Trophoblast cell (in vitro differentiated cells and primary cell): ENCODE data around the gene CD4.

Source experiments
- DNase-seq, 2 donors: peaks; one replicate each; pipeline ENCODE4 v3.0.0-alpha.2; 2016
- H2AFZ ChIP-seq: 2 replicates; pipeline ENCODE4 v1.6.1; 2013; ENCODE audit warnings: low read length, moderate library complexity, mild to moderate bottlenecking; ENCODE audit not compliant: insufficient read depth, poor library complexity
- H2AK5ac ChIP-seq: 2 replicates; pipeline ENCODE4 v1.6.1; 2013; ENCODE audit warnings: mild to moderate bottlenecking, low read length
- H2BK120ac ChIP-seq: 2 replicates; pipeline ENCODE4 v1.6.1; 2013; ENCODE audit warnings: low read length, mild to moderate bottlenecking, moderate library complexity; ENCODE audit not compliant: insufficient read depth, poor library complexity
- H2BK12ac ChIP-seq: 2 replicates; pipeline ENCODE4 v1.6.1; 2013; ENCODE audit warnings: mild to moderate bottlenecking, low read length, moderate library complexity
- H2BK5ac ChIP-seq: 2 replicates; pipeline ENCODE4 v1.6.1; 2013; ENCODE audit warnings: low read length, low read depth, moderate library complexity, mild to moderate bottlenecking; ENCODE audit not compliant: poor library complexity
- H3K14ac ChIP-seq: 2 replicates; pipeline ENCODE4 v1.6.1; 2013; ENCODE audit warnings: mild to moderate bottlenecking, low read length
- H3K18ac ChIP-seq: 2 replicates; pipeline ENCODE4 v1.6.1; 2013; ENCODE audit warnings: mild to moderate bottlenecking, low read length
- H3K23ac ChIP-seq: 2 replicates; pipeline ENCODE4 v1.6.1; 2013; ENCODE audit warnings: low read length
- H3K27ac ChIP-seq: 2 replicates; pipeline ENCODE4 v1.5.1; 2013; ENCODE audit warnings: low read depth, mild to moderate bottlenecking, inconsistent platforms, low read length, moderate library complexity
- H3K27me3 ChIP-seq: 2 replicates; pipeline ENCODE4 v1.6.1; 2013; ENCODE audit warnings: inconsistent platforms, mild to moderate bottlenecking, low read length, moderate library complexity; ENCODE audit not compliant: insufficient read depth
- H3K36me3 ChIP-seq, 2 experiments: 1 replicate in 1 of 2; 2 replicates in 1 of 2; pipeline ENCODE4 v1.6.1; 2013; ENCODE audit warnings: low read length in 2 of 2, mild to moderate bottlenecking in 2 of 2, moderate library complexity in 1 of 2; ENCODE audit not compliant: insufficient read depth in 2 of 2, control insufficient read depth in 1 of 2
- H3K4ac ChIP-seq: 2 replicates; pipeline ENCODE4 v1.6.1; 2013; ENCODE audit warnings: low read depth, mild to moderate bottlenecking, low read length, moderate library complexity
- H3K4me1 ChIP-seq, 2 experiments: 1 replicate in 1 of 2; 2 replicates in 1 of 2; pipeline ENCODE4 v1.6.1; 2013; ENCODE audit warnings: low read length in 2 of 2, mild to moderate bottlenecking in 2 of 2, moderate library complexity in 1 of 2; ENCODE audit not compliant: insufficient read depth in 2 of 2, control insufficient read depth in 1 of 2
- H3K4me2 ChIP-seq: 2 replicates; pipeline ENCODE4 v1.6.1; 2013; ENCODE audit warnings: inconsistent platforms, mild to moderate bottlenecking, low read length, moderate library complexity
- H3K4me3 ChIP-seq: 2 replicates; pipeline ENCODE4 v1.5.1; 2013; ENCODE audit warnings: mild to moderate bottlenecking, low read depth, low read length, inconsistent platforms
- H3K79me1 ChIP-seq: one replicate; pipeline ENCODE4 v1.6.1; 2013; ENCODE audit warnings: low read length
- H3K79me2 ChIP-seq: 2 replicates; pipeline ENCODE4 v1.6.1; 2013; ENCODE audit warnings: low read length, mild to moderate bottlenecking; ENCODE audit not compliant: control insufficient read depth, insufficient read depth, poor library complexity
- H3K9ac ChIP-seq: 2 replicates; pipeline ENCODE4 v1.6.1; 2013; ENCODE audit warnings: mild to moderate bottlenecking, low read length
- H3K9me3 ChIP-seq: 2 replicates; pipeline ENCODE4 v1.6.1; 2013; ENCODE audit warnings: low read depth, mild to moderate bottlenecking, control low read depth, inconsistent platforms, low read length; ENCODE audit not compliant: insufficient read depth
- H4K12ac ChIP-seq: 2 replicates; pipeline ENCODE4 v1.6.1; 2013; ENCODE audit warnings: low read depth, mild to moderate bottlenecking, low read length, moderate library complexity
- H4K8ac ChIP-seq: 2 replicates; pipeline ENCODE4 v1.6.1; 2013; ENCODE audit warnings: low read depth, mild to moderate bottlenecking, low read length, moderate library complexity
- H4K91ac ChIP-seq: one replicate; pipeline ENCODE4 v1.6.1; 2013; ENCODE audit warnings: low read depth, mild to moderate bottlenecking, low read length, moderate library complexity
- WGBS: extraction: QIAGEN DNeasy Blood & Tissue Kit; methylation state at CpG from one replicate; pipeline ENCODE4 v1.1.7; 2013; ENCODE audit warnings: missing lambda C conversion rate; ENCODE audit not compliant: insufficient read length, insufficient coverage; ENCODE audit errors: extremely low coverage; 5-methylcytosine and 5-hydroxymethylcytosine counted together

Gene CD4

GRCh38 chr12:6822426-6823135 is 33.3 kb downstream of the CD4 start:
- Histone ChIP-seq H3K18ac (no peak overlapping the region), H3K4me1 (peaks cover 12 to 30% of the 10 kb centered on the region in 2 experiments), H3K36me3 (no peaks in the 10 kb centered on the region), H4K8ac (no peak overlapping the region), H2AFZ (no peak overlapping the region), H3K79me1 (peaks cover 5% of the 10 kb centered on the region), H3K4me2 (no peak overlapping the region), H3K23ac (no peak overlapping the region), H4K91ac (no peak overlapping the region), H3K14ac (no peak overlapping the region), H3K4ac (no peak overlapping the region), H3K4me3 (no peak overlapping the region), H4K12ac (no peak overlapping the region), H2BK5ac (no peak overlapping the region), H3K9me3 (peaks cover 4% of the 10 kb centered on the region), H3K79me2 (no peaks in the 10 kb centered on the region), H2BK120ac (no peak overlapping the region), H3K27me3 (no peaks in the 10 kb centered on the region), H2AK5ac (no peak overlapping the region), H3K9ac (no peak overlapping the region), H2BK12ac (no peak overlapping the region), H3K27ac (no peak overlapping the region)
- no CpG with 5 or more reads among the region's 7 CpGs for WGBS
- no peak for DNase-seq

- Histone ChIP-seq H3K79me1 (peaks cover 5% of the 10 kb centered on the region), H2AK5ac (no peak overlapping the region), H3K9ac (no peak overlapping the region), H3K36me3 (no peaks in the 10 kb centered on the region), H2AFZ (no peak overlapping the region), H3K4me1 (peaks cover 12 to 33% of the 10 kb centered on the region in 2 experiments), H3K4me2 (no peak overlapping the region), H4K12ac (no peak overlapping the region), H3K79me2 (no peaks in the 10 kb centered on the region), H3K27me3 (no peaks in the 10 kb centered on the region), H4K8ac (no peak overlapping the region), H4K91ac (no peak overlapping the region), H3K4me3 (no peak overlapping the region), H3K4ac (no peak overlapping the region), H3K9me3 (no peaks in the 10 kb centered on the region), H2BK120ac (no peak overlapping the region), H3K27ac (no peak overlapping the region), H2BK5ac (no peak overlapping the region), H2BK12ac (no peak overlapping the region), H3K18ac (no peak overlapping the region), H3K23ac (no peak overlapping the region), H3K14ac (no peak overlapping the region)
- DNase-seq: no peak
- no CpG with 5 or more reads among the region's 12 CpGs for WGBS
Observed at GRCh38 chr12:6823182-6824084, 34.1 kb downstream of the CD4 start.

- H3K4me2 ChIP-seq: no peak overlapping the region
- H4K91ac ChIP-seq: no peak overlapping the region
- H3K4ac ChIP-seq: no peak overlapping the region
- H3K9ac ChIP-seq: no peak overlapping the region
- H3K23ac ChIP-seq: no peak overlapping the region
- no peak overlapping the region for H2BK120ac ChIP-seq
- H3K14ac ChIP-seq: no peak overlapping the region
- H4K8ac ChIP-seq: no peak overlapping the region
- peaks cover 12% of the 10 kb centered on the region for H3K79me1 ChIP-seq
- no peak overlapping the region for H2BK5ac ChIP-seq
- peak overlapping the region; percentile 27 for H2AK5ac ChIP-seq
- no peak overlapping the region for H3K4me3 ChIP-seq
- H3K36me3 ChIP-seq: no peaks in the 10 kb centered on the region
- peaks cover 7% of the 10 kb centered on the region for H3K79me2 ChIP-seq
- no peaks in the 10 kb centered on the region for H3K27me3 ChIP-seq
- no peak overlapping the region for H3K27ac ChIP-seq
- no peak for DNase-seq
- no peaks in the 10 kb centered on the region for H3K9me3 ChIP-seq
- no peak overlapping the region for H2AFZ ChIP-seq
- H2BK12ac ChIP-seq: no peak overlapping the region
- no peak overlapping the region for H3K18ac ChIP-seq
- H3K4me1 ChIP-seq: peaks cover 12 to 33% of the 10 kb centered on the region in 2 experiments
- no peak overlapping the region for H4K12ac ChIP-seq
- no CpG with 5 or more reads among the region's 37 CpGs for WGBS
Observed at GRCh38 chr12:6824085-6824775, 34.9 kb downstream of the CD4 start.

GRCh38 chr12:6824901-6825381 is 35.6 kb downstream of the CD4 start:
- DNase-seq: no peak
- no peak overlapping the region for H2AK5ac ChIP-seq
- H2BK12ac ChIP-seq: no peak overlapping the region
- no peak overlapping the region for H4K91ac ChIP-seq
- no peaks in the 10 kb centered on the region for H3K27me3 ChIP-seq
- peaks cover 12 to 35% of the 10 kb centered on the region in 2 experiments for H3K4me1 ChIP-seq
- H4K8ac ChIP-seq: no peak overlapping the region
- no peak overlapping the region for H2BK5ac ChIP-seq
- no peak overlapping the region for H3K23ac ChIP-seq
- no peak overlapping the region for H2AFZ ChIP-seq
- WGBS: no CpG with 5 or more reads among the region's 12 CpGs
- peaks cover 15% of the 10 kb centered on the region for H3K79me1 ChIP-seq
- H3K4ac ChIP-seq: no peak overlapping the region
- no peak overlapping the region for H3K9ac ChIP-seq
- H3K36me3 ChIP-seq: peaks cover 0 to 2% of the 10 kb centered on the region in 2 experiments
- H3K4me2 ChIP-seq: no peak overlapping the region
- no peak overlapping the region for H2BK120ac ChIP-seq
- no peak overlapping the region for H3K18ac ChIP-seq
- no peak overlapping the region for H3K4me3 ChIP-seq
- H3K9me3 ChIP-seq: no peaks in the 10 kb centered on the region
- no peak overlapping the region for H3K14ac ChIP-seq
- H3K27ac ChIP-seq: no peak overlapping the region
- peak overlapping the region; percentile 13 for H4K12ac ChIP-seq
- peaks cover 8% of the 10 kb centered on the region for H3K79me2 ChIP-seq
